Measurements from ENCODE around the gene EVI5L.

- TF ChIP-seq CTCF (IDR thresholded peaks at IDR 0.05; ENCODE audit: poor library complexity, severe bottlenecking), result no peak
- TF ChIP-seq POLR2AphosphoS5 (IDR thresholded peaks at IDR 0.05), result no peak
- TF ChIP-seq EZH2 (IDR thresholded peaks at IDR 0.05; ENCODE audit: borderline replicate concordance, insufficient read depth, low read length, poor library complexity, severe bottlenecking), result no peak
- TF ChIP-seq EP300 (conservative IDR thresholded peaks at IDR 0.05; ENCODE audit: poor library complexity, severe bottlenecking), result no peak
- no peak for TF ChIP-seq MXI1 (conservative IDR thresholded peaks at IDR 0.05; ENCODE audit: poor library complexity, severe bottlenecking)
Observed at GRCh38 chr19:7872306-7873204, 42.5 kb downstream of the EVI5L start.
